Neural cell (in vitro differentiated cells): ENCODE data around the gene PEX11A.

Source experiments
- EZH2 ChIP-seq: fragments of 200-600, 300-800 bp; shearing (Covaris generic), sonication (generic); IDR thresholded peaks from 2 replicates; pipeline ENCODE4 v1.6.1; 2014; ENCODE audit warnings: antibody characterized with exemption, low read length, borderline replicate concordance, mild to moderate bottlenecking; ENCODE audit not compliant: insufficient read depth, poor library complexity, severe bottlenecking
- POLR2AphosphoS5 ChIP-seq: IDR thresholded peaks from 2 replicates; pipeline ENCODE4 v1.6.1; 2012
- RAD21 ChIP-seq: fragments of 450-650 bp; conservative IDR thresholded peaks from 2 replicates; pipeline ENCODE4 v1.6.1; 2014; ENCODE audit warnings: antibody characterized with exemption, mild to moderate bottlenecking, moderate library complexity
- REST ChIP-seq: IDR thresholded peaks from 2 replicates; pipeline ENCODE4 v1.6.1; 2012; ENCODE audit warnings: borderline replicate concordance

DNA sequence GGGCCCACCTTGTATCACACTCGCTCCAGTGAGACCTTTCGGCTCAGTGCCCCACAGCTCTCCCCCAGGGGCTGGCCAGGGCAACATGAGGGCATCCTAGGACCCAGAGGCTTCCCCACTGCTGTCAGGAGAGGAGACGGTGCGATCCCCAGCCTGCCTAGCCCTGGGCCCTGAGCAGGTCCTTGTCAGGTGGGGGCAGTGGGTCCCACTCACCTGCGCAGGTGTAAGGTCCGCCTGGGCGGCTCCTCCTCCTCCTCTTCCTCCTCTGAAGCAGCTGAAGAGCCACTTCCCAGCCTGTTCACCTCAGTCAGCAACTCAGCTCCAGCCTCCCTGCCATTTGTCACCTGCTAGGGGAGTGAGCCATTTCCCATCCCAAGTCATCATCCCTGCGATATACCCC, 44.9 kb downstream of the PEX11A start:
- no peak for TF ChIP-seq EZH2
- no peak for TF ChIP-seq RAD21
- no peak for TF ChIP-seq REST
- no peak for TF ChIP-seq POLR2AphosphoS5
